Hindlimb muscle (tissue), 1 donor: Measurements from ENCODE around the gene ASCC3. TPM values are rescaled to one million over a fixed set of nuclear protein-coding genes. Genes with fewer than 3 reads are reported as not detected.

Source experiments
- DNase-seq: peaks from one replicate; pipeline ENCODE4 v3.0.0-alpha.2; 2013
- polyA plus RNA-seq: library from polyadenylated mRNA; unstranded; fragments of 120-200 nt; gene quantifications from one replicate; pipeline ENCODE4 v1.2.1, GENCODE V29; 2013; ENCODE audit not compliant: insufficient read length

Gene ASCC3
- polyA plus RNA-seq, 1 donor = 14.0 TPM

GRCh38 chr6:100724696-100725095, 156.4 kb downstream of the ASCC3 start:
- no peak for DNase-seq

- DNase-seq = no peak
Measured at GRCh38 chr6:100724222-100724621, 156.9 kb downstream of the ASCC3 start.

DNA sequence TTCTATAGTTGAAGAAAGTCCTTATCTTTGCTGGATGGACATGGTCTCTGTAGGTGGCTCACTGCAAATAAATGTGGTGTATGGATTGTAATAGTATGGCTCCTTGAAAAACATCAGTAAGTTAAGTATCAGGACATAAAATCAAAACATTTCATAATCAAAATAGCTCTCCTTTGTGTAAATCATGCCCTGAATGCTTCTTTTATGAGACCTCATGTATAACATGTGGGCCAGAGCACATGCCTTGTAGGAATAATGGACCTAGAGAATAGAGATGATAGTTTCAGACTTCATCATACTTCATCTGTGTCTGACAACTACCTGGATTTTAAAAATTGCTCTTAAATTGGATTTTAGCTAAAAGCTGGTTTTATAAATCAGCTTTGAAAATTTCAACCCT, 159.9 kb downstream of the ASCC3 start:
- DNase-seq = no peak

DNA sequence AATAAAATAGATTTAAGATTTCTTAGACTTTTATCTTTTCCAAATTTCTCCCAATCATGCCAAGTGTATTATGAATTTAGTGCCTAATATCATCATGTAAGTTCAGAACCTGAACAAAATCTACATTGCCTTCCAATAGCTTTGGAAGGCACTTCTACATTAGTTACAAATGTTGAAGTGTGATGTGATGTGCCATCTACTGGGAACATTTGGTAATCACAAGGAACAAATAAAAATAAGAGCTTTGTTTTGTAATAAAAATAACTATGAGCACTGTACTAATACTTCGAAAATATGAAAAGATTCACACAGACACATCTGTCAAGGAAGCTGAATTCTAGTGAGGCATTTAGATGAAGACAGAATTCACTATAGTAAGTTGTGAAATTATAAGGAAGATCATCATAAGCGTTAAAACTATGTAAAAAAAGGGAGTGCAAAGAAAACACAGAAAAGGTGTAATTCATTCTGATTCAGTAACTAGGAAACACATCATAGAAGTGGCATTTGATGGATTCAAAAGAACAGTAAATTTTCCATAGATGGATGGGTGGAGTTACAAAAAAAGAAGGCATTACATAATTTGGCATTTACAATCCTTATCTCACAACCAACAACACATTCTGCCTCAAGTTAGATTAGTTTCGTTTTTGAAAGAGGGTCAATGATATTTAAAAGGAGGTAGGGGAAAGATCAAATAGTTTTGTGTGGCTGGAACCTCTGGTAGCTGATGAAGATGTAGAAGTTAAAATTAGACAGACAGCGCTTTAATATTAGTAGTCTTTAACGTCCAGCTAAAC, 161.0 kb downstream of the ASCC3 start:
- no peak for DNase-seq

DNA sequence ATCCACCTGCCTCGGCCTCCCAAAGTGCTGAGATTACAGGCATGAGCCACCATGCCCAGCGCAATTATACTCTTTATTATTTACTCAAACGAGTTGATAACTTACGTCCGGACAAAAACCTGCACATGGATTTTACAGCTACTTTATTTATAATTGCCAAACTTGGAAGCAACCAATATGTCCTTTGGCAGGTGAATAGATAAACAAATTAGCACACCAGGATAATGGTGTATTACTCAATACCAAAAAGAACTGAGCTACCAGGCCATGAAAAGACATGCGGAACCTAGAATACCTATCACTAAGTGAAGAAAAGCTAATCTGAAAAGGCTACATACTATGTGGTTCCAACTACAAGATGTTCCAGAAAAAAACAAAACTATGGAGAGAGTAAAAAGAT, 168.1 kb downstream of the ASCC3 start:
- DNase-seq = no peak

DNA sequence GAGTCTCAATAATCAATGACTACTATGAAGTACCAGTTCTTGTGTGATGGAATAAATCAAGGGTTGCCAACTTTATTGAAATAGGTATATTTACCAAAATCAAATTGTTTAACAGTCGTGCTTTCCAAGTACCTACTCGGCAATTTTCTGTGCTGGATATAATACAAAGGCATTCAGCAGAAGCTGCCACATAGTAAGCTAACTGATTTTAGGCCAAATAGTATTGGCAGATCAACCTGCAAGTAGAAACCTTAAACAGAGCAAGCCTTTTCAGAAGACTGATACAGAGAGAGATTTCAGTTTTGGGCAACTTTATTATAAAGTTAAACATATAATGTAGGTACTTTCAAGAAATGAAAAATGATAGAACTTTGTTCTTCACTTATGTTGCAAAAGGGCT, 174.6 kb downstream of the ASCC3 start:
- DNase-seq = no peak

DNA sequence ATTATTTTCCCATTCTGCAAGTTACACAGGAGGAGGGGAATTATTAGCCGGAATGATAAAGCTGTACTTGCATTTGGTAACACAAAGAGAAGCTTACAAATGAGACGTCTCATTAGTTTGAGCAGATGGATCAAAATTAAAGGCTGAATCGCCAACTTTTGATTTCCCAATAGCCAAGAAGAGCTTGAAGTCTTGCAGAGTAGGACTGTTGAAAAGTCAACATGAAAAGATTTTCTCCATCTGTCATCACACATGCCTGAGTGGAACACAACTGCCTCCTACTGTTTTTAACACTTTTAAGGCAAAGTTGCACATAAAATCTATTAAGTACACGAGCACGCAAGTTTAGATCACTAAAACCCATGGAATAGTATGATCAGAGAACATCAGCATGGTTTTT, 176.2 kb downstream of the ASCC3 start:
- DNase-seq = no peak

DNA sequence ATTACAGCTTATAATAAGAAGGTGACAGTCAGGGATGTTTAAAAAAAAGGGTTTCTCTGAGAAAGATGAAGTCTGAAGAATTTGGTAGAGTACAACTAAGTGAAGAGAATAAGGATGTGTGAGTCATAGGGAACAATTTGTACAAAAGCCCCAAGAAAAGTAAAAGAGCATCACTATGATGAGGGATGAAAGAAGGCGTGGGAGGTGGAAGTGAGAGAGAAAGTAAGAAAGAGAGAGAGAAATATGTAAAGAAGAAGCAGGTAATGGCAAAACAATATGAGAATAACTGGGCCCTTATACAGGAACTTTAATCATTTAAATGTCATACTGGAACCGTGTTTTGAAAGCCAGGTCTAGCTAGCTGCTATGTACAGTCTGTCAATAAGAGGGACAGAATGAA, 179.4 kb downstream of the ASCC3 start:
- no peak for DNase-seq

- DNase-seq = no peak
Measured at GRCh38 chr6:100700009-100700408, 181.1 kb downstream of the ASCC3 start.

DNA sequence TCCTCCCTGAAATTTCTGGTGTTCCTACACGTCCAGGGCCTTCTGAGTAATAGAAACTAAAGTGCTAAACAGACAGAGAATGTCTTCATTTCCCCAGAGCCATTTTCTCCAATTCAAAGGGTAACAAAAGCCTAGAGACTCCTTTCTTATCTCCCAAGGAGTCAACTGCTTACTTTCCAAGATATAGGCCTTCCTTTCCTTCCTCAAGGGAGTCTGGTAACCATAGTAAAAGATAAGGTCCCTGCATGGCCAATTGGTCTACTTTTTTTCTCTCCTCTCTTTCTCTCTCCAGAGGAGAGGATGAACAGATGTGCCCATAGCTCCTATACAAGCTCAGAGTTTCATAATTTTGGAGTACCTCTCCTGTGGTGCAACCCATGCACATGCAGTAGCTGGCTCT, 185.7 kb downstream of the ASCC3 start:
- no peak for DNase-seq

- DNase-seq = no peak
Measured at GRCh38 chr6:100693249-100693927, 187.7 kb downstream of the ASCC3 start.

- no peak for DNase-seq
Measured at GRCh38 chr6:100691972-100692371, 189.2 kb downstream of the ASCC3 start.

GRCh38 chr6:100686216-100686615, 194.9 kb downstream of the ASCC3 start:
- DNase-seq = no peak

GRCh38 chr6:100685747-100686146, 195.4 kb downstream of the ASCC3 start:
- no peak for DNase-seq

DNA sequence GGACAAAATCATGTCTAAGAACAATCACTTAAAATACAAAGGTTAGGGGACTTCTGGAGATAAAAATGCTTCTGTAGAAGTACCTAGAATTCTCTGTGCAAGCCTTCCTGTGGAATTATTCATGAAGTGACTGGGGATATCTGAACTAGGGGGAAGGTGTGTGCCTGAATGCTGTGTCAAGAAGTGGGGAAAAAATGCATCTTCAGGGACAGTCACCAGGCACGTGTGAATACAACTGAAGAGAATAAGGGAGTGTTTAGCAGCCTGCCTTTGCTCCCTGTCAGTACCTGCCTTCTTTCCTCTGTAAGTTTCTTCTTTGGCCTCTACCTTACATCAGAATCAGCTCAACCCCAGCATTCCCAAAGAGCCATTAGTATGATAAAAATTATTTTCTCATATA, 201.0 kb downstream of the ASCC3 start:
- no peak for DNase-seq

DNA sequence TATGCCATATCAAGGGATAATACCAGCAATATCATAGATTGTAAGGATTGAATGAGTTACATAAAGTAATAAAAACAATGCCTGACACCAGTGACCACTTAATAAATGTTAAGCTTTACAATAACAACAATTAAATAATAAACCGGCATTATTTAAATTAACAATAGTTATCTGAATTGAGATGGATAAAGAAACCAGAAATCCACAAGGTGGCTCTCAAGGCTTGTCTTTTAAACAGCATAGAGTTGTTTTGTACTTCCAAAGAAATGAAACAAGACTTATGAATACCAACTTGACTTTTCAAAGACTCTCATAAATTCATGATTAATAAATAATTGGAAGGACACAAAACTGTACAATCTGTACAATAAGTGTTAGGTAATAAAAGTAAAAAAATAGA, 203.1 kb downstream of the ASCC3 start:
- DNase-seq = no peak

DNA sequence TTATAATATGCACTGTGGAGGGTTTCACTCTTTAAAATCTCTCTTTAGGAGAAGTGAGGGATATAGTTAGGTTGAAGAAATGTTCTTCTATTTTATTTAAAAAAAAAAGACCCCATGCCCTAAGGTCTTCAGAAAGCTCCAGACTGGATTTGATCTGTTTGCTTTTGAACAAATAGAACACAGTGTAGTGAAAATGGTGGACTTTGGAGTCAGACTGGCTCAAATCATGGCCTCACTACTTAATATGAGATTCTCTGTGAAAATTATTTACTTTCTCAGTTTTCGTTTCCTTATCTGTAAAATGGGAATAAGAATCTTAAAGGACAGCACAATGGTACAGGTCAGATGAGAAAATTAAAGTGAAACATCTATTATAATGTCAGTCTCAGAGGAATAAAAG, 203.9 kb downstream of the ASCC3 start:
- DNase-seq = no peak

DNA sequence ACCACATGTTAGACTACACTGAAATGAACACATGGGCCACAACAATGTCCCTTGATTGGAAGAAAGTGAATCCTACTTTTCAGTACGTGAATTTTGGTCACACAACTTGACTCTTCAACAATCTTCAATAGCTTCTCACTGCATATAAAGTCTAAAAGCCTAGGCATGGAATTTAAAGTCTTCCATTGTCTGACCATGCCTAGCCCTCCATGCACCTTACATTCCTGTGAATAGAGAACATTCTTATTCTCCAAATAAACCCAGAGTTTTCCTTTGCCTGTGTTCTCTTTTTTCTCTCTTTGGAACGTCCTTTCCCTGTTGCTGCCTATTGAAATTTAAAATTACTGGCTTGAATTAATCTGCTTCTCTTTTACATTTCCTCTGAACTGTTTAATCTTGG, 207.5 kb downstream of the ASCC3 start:
- DNase-seq = no peak

DNA sequence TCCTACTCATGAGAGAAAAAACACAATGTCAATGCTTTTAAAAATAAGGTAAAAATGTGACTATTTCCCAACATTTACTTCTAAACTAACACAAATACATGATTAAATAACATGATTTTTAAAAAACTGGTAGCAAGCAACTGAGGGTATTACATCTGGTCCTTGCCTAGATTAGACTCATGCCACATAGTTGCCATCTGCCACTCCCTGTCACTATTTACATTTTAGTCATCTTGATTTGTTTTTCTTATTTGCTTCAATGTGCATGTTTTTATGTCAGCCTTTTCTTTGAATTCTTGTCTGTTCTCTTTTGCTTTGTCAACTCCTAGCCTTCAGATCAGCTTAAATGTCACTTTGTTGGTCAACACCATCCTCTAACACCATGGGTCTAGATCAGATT, 209.4 kb downstream of the ASCC3 start:
- no peak for DNase-seq

- no peak for DNase-seq
Measured at GRCh38 chr6:100670056-100670455, 211.1 kb downstream of the ASCC3 start.

DNA sequence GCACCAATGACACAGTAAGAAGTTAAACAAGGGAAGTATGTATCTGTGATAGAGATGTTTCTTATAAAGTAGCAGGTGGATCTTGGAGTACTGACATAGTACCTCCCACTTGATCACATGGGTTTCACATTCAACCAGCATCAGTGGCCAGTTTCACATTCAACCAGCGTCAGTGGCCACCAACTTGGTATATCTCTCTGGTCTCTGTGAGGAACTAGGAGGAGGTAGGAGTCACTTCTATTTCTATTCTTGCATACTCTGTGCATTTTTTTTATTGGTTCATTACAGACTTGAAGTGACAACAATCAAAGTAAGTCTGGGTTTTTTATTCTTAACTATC, 216.1 kb downstream of the ASCC3 start:
- no peak for DNase-seq

DNA sequence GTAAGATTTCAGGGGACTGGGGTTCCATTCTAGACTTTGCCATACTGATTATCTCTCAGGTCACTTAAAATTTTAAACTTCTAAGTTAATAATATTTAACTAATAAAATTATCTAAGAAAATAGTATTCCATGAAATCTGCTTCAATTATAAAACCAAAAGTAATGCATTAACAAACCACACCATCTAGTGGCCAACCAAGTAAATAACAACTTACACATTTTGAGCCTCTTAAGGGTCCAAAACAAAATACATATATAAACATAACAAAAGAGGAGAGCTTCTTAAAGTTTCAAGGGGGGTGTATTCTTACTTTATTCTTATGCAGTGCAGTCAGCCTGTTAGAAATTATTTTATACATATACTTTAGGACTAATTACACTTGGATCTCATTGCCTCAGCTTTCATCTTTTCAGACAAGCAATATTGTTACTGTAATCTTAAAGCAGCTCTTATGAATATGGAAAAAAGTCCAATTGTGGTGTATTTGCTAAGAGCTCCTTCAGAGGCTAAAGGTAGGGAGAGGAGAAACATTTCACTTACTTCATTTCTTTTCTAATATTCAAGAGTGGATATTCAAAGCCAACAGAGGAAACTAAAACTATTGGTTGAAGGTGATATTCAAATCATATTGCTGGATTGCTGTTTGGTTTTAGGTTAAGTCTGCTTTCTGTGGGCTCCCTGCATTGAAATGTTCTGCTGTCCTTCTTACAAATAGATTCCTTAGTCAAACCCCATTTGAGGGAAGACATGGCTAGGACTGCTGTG, 216.7 kb downstream of the ASCC3 start:
- DNase-seq = peak; percentile 4

GRCh38 chr6:100663219-100663863, 217.8 kb downstream of the ASCC3 start:
- DNase-seq = no peak
